Fibroblast of the aortic adventitia (primary cell): ENCODE results near the gene SMPDL3B. TPM values are rescaled to one million over a fixed set of nuclear protein-coding genes. Genes with fewer than 3 reads are reported as not detected.
A peak's percentile ranks its signal among the peaks of the same experiment; 100 is the strongest.

ENCODE experiments used
- DNase-seq: peaks from one replicate; pipeline ENCODE4 v3.0.0-alpha.2; 2010; ENCODE audit warnings: low read depth
- H3K4me3 ChIP-seq: 2 replicates; pipeline ENCODE4 v1.5.1; 2011; ENCODE audit warnings: low read depth, mild to moderate bottlenecking, control low read depth, low read length, moderate library complexity
- total RNA-seq: library from RNA; depleted of rRNA; stranded (reverse); fragments of >200 nt; gene quantifications from 2 replicates; pipeline ENCODE4 v1.2.3, GENCODE V29; 2012; ENCODE audit warnings: low replicate concordance
- TF ChIP-seq, protein P1 (sequence below): IDR thresholded peaks from 2 replicates; pipeline ENCODE4 v1.5.1; 2011; ENCODE audit warnings: mild to moderate bottlenecking, low read length, control low read depth, inconsistent platforms; ENCODE audit not compliant: insufficient read depth

SMPDL3B gene
- total RNA-seq, 1 donor = 0.09 TPM

DNA sequence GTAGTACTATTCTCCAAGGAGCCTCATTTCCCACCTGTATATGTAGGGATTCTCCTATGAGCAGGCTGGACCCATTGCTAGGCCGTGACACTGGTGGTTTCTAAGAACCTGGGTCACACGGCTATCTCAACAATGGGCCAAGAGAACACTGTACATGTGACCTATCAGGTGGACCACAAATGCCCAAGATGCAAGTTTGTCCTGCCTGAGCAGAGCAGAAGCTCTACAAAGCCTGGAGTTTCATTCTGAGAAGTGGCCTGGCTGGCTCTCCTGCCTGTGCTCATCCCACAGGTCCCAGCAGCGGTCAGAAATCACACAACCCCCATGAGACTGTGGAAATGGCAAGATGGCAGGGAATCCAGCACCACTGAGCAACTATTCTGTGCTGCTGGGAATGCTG is 45.3 kb upstream of the SMPDL3B start:
- H3K4me3 ChIP-seq = no peak overlapping the region
- no peak for DNase-seq
- TF ChIP-seq, protein P1, sequence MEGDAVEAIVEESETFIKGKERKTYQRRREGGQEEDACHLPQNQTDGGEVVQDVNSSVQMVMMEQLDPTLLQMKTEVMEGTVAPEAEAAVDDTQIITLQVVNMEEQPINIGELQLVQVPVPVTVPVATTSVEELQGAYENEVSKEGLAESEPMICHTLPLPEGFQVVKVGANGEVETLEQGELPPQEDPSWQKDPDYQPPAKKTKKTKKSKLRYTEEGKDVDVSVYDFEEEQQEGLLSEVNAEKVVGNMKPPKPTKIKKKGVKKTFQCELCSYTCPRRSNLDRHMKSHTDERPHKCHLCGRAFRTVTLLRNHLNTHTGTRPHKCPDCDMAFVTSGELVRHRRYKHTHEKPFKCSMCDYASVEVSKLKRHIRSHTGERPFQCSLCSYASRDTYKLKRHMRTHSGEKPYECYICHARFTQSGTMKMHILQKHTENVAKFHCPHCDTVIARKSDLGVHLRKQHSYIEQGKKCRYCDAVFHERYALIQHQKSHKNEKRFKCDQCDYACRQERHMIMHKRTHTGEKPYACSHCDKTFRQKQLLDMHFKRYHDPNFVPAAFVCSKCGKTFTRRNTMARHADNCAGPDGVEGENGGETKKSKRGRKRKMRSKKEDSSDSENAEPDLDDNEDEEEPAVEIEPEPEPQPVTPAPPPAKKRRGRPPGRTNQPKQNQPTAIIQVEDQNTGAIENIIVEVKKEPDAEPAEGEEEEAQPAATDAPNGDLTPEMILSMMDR = no peak

DNA sequence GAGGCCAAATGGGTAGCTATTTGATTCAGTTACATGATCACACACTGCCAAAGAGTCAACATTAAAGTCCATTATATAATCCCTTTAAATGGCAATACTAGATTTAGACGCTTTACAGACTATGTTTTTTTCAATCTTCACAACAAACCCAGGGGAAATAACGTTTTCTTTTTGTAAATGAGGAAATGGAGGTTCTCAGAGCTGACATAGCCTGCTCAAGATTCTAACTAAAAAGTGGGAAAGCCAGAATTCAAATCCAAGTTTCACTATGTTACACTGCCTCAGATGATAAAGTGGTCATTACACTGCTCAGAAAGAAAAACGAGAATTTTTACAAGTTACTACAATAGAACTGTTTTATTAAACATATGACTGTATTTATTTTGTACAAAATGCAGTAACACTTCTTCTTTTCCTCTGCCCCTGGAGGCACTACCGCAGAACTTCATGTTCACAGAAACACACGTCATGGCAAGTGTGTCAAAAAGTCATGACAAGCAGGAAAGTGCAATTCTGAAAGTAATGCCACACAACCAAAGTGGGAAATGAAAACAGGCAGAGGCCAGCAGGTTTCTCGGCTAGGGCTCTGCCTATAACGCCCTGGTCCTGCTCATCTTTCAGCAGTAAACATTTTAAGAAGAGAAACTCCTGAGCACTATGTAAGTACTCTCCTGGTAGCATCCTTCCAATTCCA is 43.5 kb upstream of the SMPDL3B start:
- TF ChIP-seq, protein P1 = no peak
- DNase-seq = no peak

DNA sequence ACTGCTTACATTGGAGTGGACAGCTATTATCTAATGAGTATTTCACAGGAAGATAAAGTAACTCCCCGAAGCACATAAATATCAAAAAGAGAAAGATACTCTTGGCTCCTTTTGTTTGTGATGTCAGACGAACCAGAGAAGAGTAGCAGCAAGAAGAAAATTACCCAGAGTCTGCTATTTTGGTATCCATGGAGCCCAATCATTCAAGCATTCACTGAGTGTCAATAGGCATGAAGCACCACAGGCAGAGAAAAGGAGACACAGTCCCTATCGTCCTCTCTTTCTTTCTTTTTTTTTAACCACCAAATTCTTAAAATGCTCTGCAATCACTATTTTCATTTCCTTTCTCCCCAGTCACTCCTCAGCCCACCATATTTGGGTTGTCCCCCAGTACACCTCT is 40.3 kb upstream of the SMPDL3B start:
- TF ChIP-seq, protein P1 = no peak
- no peak for DNase-seq
- no peak overlapping the region for H3K4me3 ChIP-seq

More for the DNA sequence above, 43.5 kb upstream of the SMPDL3B start:
- H3K4me3 ChIP-seq = no peak overlapping the region

DNA sequence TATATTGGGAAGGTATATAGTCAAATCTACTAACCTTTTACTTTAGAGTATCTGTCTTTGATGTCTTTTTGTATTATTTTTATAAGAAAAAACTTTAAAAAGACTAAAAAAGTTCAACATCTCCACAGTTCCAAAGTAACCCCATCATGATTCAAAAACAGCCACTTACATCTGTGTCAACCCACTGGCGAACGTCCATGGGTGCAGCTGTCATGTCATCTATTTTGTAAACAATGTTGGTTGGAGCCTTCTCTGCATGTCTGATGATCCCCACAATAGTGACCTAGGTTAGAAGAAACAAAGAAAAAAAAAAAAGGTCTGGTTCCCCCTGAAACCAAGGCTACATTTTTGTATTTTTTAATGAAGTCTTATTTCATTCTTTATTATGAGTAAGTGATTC is 28.0 kb upstream of the SMPDL3B start:
- TF ChIP-seq, protein P1 = no peak
- no peak overlapping the region for H3K4me3 ChIP-seq
- no peak for DNase-seq

DNA sequence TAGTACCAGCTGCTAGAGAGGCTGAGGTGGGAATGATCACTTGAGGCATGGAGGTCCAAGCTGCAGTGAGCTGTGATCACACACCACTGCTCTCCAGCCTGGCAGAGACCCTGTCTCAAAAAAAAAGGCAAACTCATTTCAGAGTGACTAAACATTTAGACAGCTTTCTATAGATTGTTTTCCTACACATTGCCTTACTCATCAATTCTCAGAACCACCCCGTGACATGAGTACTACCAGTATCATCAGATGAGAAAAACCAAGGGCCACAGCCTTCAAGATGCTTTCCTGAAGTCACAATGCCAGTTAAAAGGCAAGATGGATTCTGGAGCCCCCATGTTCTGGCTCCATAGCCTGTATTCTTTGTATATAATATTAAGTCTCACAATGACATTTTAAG is 22.4 kb upstream of the SMPDL3B start:
- no peak for DNase-seq
- TF ChIP-seq, protein P1 = no peak
- no peak overlapping the region for H3K4me3 ChIP-seq

DNA sequence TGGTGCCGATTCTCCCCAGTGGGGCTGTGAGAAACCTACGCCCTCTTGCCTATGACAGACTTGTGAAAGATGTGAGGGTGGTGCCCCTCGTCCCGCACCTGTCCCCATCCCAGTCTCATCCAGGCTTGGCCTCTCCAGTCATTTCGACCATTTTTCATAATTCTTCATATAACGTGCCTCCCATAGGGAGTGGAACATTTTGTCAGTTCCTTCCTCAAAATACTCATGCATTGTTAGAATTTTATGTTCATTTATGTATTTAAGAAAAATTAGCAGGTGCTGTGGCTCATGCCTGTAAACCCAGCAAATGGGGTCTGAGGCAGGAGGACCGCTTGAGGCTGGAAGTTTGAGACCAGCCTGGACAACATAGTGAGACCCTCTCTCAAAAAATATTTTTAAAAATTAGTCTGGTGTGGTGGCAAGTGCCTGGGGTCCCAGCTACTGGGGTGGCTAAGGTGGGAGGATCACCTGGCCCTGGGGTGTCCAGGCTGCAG is 19.7 kb upstream of the SMPDL3B start:
- TF ChIP-seq, protein P1 = no peak
- DNase-seq = no peak
- H3K4me3 ChIP-seq = peak overlapping the region; percentile 52

DNA sequence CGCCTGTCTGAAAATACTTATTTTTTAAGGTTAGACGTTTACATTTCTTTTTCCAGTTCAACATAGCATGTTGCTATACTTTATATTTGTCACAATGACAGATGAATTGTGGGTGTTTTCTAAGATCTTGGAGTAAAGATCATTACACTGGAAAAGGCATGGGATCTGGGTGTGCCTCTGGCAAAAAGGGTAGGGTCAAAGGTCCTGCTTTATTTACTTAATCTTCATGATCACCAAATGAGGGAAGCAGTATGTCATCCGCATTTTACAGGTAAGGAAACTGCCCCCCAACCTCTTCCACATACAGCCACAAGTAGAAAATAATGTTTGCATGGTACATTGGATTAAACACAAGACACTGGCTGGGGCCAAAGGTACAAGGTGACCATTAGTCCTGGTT is 12.5 kb upstream of the SMPDL3B start:
- TF ChIP-seq, protein P1 = no peak
- DNase-seq = no peak
- H3K4me3 ChIP-seq = no peak overlapping the region
